MCF 10A (cell line): ENCODE data around the gene CEP70. TPM values are rescaled to one million over a fixed set of nuclear protein-coding genes. Genes with fewer than 3 reads are reported as not detected.

Experiments used
- Bru-seq: library from RNA; stranded (reverse); fragments of 400-500 nt; gene quantifications from one replicate; lab custom pipeline; 2021; lab: Mats Ljungman, UMichigan
- BruChase-seq, 2 experiments: library from RNA; stranded (reverse); fragments of 400-500 nt; gene quantifications; one replicate each; lab custom pipeline; 2021; lab: Mats Ljungman, UMichigan
- BruUV-seq: library from RNA; stranded (reverse); fragments of 400-500 nt; replicated peaks from 2 replicates; lab custom pipeline; 2021; lab: Mats Ljungman, UMichigan
- CTCF ChIA-PET: fragments of 300-600 bp; sonication (Branson Sonifier 250); formaldehyde crosslinking; extraction: SDS; loops from one replicate; lab custom pipeline; 2021; ENCODE audit warnings: antibody characterized with exemption, inconsistent platforms; lab: Yijun Ruan, JAX
- POLR2A ChIA-PET: fragments of 300-600, 350-650 bp; sonication (Branson Sonifier 250); formaldehyde crosslinking; extraction: SDS; loops from one replicate; lab custom pipeline; 2020; ENCODE audit warnings: antibody characterized with exemption, inconsistent platforms; lab: Yijun Ruan, JAX
- DNase-seq: peaks from one replicate; pipeline ENCODE4 v3.0.0-alpha.2; 2018; ENCODE audit not compliant: unreplicated experiment
- H3K27ac Mint-ChIP-seq: one replicate; pipeline ENCODE4 v1.8.0; 2022; ENCODE audit warnings: mild to moderate bottlenecking, low read depth, mixed read lengths; ENCODE audit not compliant: unreplicated experiment
- H3K27me3 Mint-ChIP-seq: one replicate; pipeline ENCODE4 v1.8.0; 2022; ENCODE audit warnings: mixed read lengths; ENCODE audit not compliant: insufficient read depth, unreplicated experiment
- H3K36me3 Mint-ChIP-seq: one replicate; pipeline ENCODE4 v1.8.0; 2022; ENCODE audit warnings: mild to moderate bottlenecking, moderate library complexity, mixed read lengths; ENCODE audit not compliant: insufficient read depth, unreplicated experiment
- H3K4me1 Mint-ChIP-seq: one replicate; pipeline ENCODE4 v1.8.0; 2022; ENCODE audit warnings: mixed read lengths; ENCODE audit not compliant: insufficient read depth, unreplicated experiment
- H3K4me3 Mint-ChIP-seq: one replicate; pipeline ENCODE4 v1.8.0; 2022; ENCODE audit warnings: mild to moderate bottlenecking, moderate library complexity, mixed read lengths; ENCODE audit not compliant: unreplicated experiment
- H3K9me3 Mint-ChIP-seq: one replicate; pipeline ENCODE4 v1.8.0; 2022; ENCODE audit warnings: mixed read lengths; ENCODE audit not compliant: unreplicated experiment
- CTCF ChIP-seq: fragments of 200-600 bp; IDR thresholded peaks from one replicate; pipeline ENCODE4 v1.8.0; 2022; ENCODE audit warnings: antibody characterized with exemption, mild to moderate bottlenecking; ENCODE audit not compliant: unreplicated experiment
- intact Hi-C: fragments of 100-400 bp; cut with micrococcal nuclease; formaldehyde crosslinking; loops from 2 replicates; pipeline ENCODE4 v1.14.1; 2022
- long read RNA-seq: library from polyadenylated mRNA; stranded (forward); transcript quantifications from one replicate; pipeline ENCODE4 v2.0.0, GENCODE V29; 2022
- total RNA-seq: library from RNA; stranded (reverse); gene quantifications from 2 replicates; pipeline ENCODE4 v1.2.3, GENCODE V29; 2022

CEP70 gene
- total RNA-seq (21.3 and 25.9 TPM in 2 replicates), Bru-seq, nascent RNA (percentile 79 among the genes with signal in this experiment), BruChase-seq, experiment 1, labeled RNA remaining after a 6-hour chase (percentile 69 among the genes with signal in this experiment), BruChase-seq, experiment 2, labeled RNA remaining after a 2-hour chase (percentile 78 among the genes with signal in this experiment)
- long read RNA-seq, transcript CEP70-201 (18 exons, 2,732 nt): major isoform, 6 of 33 reads
- long read RNA-seq, partial matches to known transcripts: 10 of 33 reads
- long read RNA-seq, other reads (novel, unspliced or antisense): 12 of 33 reads

- no peaks in the 10 kb centered on the region for H3K36me3 Mint-ChIP-seq
- POLR2A ChIA-PET: interaction anchor here (0.6 to 2.9 kb wide), 27 partner anchors 8 to 1007 kb away, joined by 3 to 62 read pairs (median 4); partner anchors contain the start of genes ARMC8, FAIM, MRAS and MRPS22
- H3K27me3 Mint-ChIP-seq: no peaks in the 10 kb centered on the region
- peak; percentile 81 for TF ChIP-seq CTCF
- intact Hi-C loops: loop anchor here (1.0 to 10.0 kb wide), 9 partner anchors 102 to 410 kb away; partner anchors contain the start of genes ARMC8 and PIK3CB
- CTCF ChIA-PET: interaction anchor here (0.6 to 13.5 kb wide), 51 partner anchors 8 to 751 kb away, joined by 3 to 364 read pairs (median 4); no protein-coding TSS in a partner anchor
- H3K4me1 Mint-ChIP-seq: no peaks in the 10 kb centered on the region
- TSS peak; percentile 82 for BruUV-seq
- H3K27ac Mint-ChIP-seq: peak within 1 kb of the TSS; percentile 69
- peak within 1 kb of the TSS; percentile 81 for H3K4me3 Mint-ChIP-seq
- peak; percentile 96 for DNase-seq
- H3K9me3 Mint-ChIP-seq: no peaks in the 10 kb centered on the region
Measured at GRCh38 chr3:138594150-138594934, at the start of gene CEP70. CEP70 (minus strand) TSS chr3:138594260; CDS start chr3:138572927, 21,333 bp downstream.

- no peak for TF ChIP-seq CTCF
- no peaks in the 10 kb centered on the region for H3K4me1 Mint-ChIP-seq
- CTCF ChIA-PET: interaction anchor here (0.6 to 0.9 kb wide), 3 partner anchors 35 to 280 kb away, joined by 3 read pairs; no protein-coding TSS in a partner anchor
- no peaks in the 10 kb centered on the region for H3K27me3 Mint-ChIP-seq
- POLR2A ChIA-PET: interaction anchor here (0.6 to 1.8 kb wide), 2 partner anchors 11 to 131 kb away, joined by 3 to 4 read pairs; no protein-coding TSS in a partner anchor
- H3K9me3 Mint-ChIP-seq: peaks cover 10% of the 10 kb centered on the region
- no peak overlapping the region for H3K27ac Mint-ChIP-seq
- BruUV-seq: no TSS peak
- DNase-seq: no peak
- H3K36me3 Mint-ChIP-seq: peaks cover 5% of the 10 kb centered on the region
- intact Hi-C loops: no loop called here
- H3K4me3 Mint-ChIP-seq: no peak overlapping the region
Measured at GRCh38 chr3:138642927-138643253, 48.8 kb upstream of the CEP70 start.

GRCh38 chr3:138642226-138642926, 48.3 kb upstream of the CEP70 start:
- intact Hi-C loops: no loop called here
- TF ChIP-seq CTCF: no peak
- Mint-ChIP-seq H3K27me3 (no peaks in the 10 kb centered on the region), H3K9me3 (peaks cover 10% of the 10 kb centered on the region), H3K36me3 (peaks cover 5% of the 10 kb centered on the region), H3K4me3 (no peak overlapping the region), H3K27ac (no peak overlapping the region), H3K4me1 (no peaks in the 10 kb centered on the region)
- no TSS peak for BruUV-seq
- ChIA-PET POLR2A (interaction anchor here (1.3 to 1.8 kb wide), 2 partner anchors 11 to 16 kb away, joined by 4 to 5 read pairs; no protein-coding TSS in a partner anchor), CTCF (interaction anchor here (0.9 to 2.0 kb wide), 2 partner anchors 273 to 281 kb away, joined by 3 to 5 read pairs; no protein-coding TSS in a partner anchor)
- no peak for DNase-seq
